ENCODE measurements around the gene CFP. TPM values are rescaled to one million over a fixed set of nuclear protein-coding genes. Genes with fewer than 3 reads are reported as not detected.

CFP gene
- total and polyA plus RNA-seq, 2 of the 13 experiments (the other 11 are each of a cell fraction or from before 2014, with no cell fraction given) = 0.01 TPM; not detected in 1

- no peak for TF ChIP-seq ZBTB40 (IDR thresholded peaks at IDR 0.05)
- no peak for TF ChIP-seq ZBTB40 (CRISPR knock-in tag; IDR thresholded peaks at IDR 0.05)
- TF ChIP-seq, protein P1, sequence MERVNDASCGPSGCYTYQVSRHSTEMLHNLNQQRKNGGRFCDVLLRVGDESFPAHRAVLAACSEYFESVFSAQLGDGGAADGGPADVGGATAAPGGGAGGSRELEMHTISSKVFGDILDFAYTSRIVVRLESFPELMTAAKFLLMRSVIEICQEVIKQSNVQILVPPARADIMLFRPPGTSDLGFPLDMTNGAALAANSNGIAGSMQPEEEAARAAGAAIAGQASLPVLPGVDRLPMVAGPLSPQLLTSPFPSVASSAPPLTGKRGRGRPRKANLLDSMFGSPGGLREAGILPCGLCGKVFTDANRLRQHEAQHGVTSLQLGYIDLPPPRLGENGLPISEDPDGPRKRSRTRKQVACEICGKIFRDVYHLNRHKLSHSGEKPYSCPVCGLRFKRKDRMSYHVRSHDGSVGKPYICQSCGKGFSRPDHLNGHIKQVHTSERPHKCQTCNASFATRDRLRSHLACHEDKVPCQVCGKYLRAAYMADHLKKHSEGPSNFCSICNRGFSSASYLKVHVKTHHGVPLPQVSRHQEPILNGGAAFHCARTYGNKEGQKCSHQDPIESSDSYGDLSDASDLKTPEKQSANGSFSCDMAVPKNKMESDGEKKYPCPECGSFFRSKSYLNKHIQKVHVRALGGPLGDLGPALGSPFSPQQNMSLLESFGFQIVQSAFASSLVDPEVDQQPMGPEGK (CRISPR knock-in tag; IDR thresholded peaks at IDR 0.05) = no peak
- TF ChIP-seq ZNF740 (CRISPR knock-in tag; IDR thresholded peaks at IDR 0.05) = no peak
- TF ChIP-seq ZFP41 (CRISPR knock-in tag; IDR thresholded peaks at IDR 0.05; ENCODE audit: borderline replicate concordance) = no peak
Observed at GRCh38 chrX:47662144-47662657, 32.5 kb upstream of the CFP start (continued).

All from HepG2 (cell line).